Neural progenitor cell (in vitro differentiated cells): Measurements from ENCODE around the gene CCKAR.

ENCODE experiments used
- EZH2 ChIP-seq: fragments of 200-600 bp; sonication (generic); IDR thresholded peaks from 2 replicates; pipeline ENCODE4 v1.6.1; 2017; ENCODE audit warnings: antibody characterized with exemption, mild to moderate bottlenecking, moderate library complexity
- EZH2phosphoT487 ChIP-seq: fragments of 200-600 bp; sonication (generic); IDR thresholded peaks from 2 replicates; pipeline ENCODE4 v1.6.1; 2017; ENCODE audit warnings: antibody characterized with exemption
- TF ChIP-seq, protein P1 (sequence below): fragments of 200-600 bp; sonication (generic); IDR thresholded peaks from 2 replicates; pipeline ENCODE4 v1.5.1; 2017; ENCODE audit warnings: antibody characterized with exemption, mild to moderate bottlenecking

DNA sequence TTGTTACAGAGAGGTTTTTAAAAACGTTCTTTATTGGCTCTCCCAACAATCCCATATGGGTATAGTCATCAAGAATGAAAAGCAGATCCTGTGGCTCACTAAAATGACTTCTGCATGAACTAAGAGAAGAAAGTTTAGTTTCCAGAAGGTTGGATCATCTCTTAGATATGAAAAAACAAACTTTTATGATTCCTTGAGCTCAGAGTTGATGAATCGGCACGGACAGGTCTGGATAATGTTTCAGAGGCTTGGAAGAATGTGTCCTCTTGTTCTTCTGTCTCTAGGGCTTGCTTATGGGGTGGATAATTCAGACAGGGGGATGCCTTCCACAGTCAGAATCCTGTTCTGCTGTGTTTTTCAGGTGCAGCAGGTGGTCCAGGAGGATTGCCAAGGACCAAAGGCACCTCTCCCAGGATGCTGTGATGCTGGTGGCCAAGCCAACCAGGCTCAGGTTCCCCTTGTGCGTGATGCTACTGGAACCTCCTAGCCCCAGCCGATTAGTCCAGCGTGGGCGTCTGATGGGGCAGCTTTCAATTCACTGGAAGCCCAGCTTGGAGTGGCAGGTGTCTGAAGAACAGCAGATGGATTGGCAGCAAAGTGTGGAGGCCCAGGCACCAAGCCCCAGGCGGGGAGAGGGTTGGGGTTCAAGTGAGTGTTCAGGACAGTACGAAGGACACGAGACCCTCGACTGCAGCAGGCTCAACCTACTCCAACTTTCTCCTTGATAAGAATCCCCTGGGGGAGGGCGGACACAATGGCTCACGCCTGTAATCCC, 30.3 kb downstream of the CCKAR start:
- TF ChIP-seq, protein P1, sequence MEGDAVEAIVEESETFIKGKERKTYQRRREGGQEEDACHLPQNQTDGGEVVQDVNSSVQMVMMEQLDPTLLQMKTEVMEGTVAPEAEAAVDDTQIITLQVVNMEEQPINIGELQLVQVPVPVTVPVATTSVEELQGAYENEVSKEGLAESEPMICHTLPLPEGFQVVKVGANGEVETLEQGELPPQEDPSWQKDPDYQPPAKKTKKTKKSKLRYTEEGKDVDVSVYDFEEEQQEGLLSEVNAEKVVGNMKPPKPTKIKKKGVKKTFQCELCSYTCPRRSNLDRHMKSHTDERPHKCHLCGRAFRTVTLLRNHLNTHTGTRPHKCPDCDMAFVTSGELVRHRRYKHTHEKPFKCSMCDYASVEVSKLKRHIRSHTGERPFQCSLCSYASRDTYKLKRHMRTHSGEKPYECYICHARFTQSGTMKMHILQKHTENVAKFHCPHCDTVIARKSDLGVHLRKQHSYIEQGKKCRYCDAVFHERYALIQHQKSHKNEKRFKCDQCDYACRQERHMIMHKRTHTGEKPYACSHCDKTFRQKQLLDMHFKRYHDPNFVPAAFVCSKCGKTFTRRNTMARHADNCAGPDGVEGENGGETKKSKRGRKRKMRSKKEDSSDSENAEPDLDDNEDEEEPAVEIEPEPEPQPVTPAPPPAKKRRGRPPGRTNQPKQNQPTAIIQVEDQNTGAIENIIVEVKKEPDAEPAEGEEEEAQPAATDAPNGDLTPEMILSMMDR: no peak
- no peak for TF ChIP-seq EZH2
- TF ChIP-seq EZH2phosphoT487: no peak
